Non-pigmented ciliary epithelial cell (primary cell): ENCODE results near the gene TOX2.

Experiments used
- DNase-seq: peaks from one replicate; pipeline ENCODE4 v3.0.0-alpha.2; 2010; ENCODE audit warnings: low read depth

Gene TOX2

DNA sequence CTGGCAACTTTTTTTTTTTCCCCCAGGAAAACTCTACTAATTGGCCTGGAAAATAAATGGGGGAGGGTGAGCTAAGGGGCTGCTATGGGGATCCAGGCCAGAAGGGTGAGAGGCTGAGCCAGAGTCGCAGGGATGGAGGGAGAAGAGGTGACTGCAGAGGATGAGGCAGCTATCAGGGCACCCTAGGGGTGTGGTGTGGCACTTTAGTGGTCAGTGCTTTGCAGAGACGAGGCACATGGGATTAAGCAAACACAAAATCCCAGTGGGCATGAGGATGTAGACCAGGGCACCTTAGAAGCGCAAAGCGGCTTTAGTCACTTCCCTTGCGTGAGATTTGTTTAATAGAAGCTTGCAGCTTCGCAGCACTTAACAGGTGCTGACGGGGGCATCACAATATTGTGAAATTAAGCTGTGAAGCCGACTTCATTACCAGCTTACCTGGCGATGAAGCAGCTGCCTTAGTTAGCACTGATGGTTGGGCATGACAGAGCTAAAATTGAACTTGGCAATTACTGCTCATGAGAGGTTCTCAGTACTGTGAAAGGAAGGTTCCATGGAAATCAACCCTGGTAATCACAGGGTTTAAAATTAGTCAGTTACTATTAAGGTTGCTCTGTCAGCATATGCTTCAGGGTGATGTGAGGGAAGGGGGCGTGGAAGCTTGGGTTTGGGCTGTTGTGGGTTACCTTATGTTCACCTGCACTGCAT lies 26.0 kb downstream of the TOX2 start:
- no peak for DNase-seq

DNA sequence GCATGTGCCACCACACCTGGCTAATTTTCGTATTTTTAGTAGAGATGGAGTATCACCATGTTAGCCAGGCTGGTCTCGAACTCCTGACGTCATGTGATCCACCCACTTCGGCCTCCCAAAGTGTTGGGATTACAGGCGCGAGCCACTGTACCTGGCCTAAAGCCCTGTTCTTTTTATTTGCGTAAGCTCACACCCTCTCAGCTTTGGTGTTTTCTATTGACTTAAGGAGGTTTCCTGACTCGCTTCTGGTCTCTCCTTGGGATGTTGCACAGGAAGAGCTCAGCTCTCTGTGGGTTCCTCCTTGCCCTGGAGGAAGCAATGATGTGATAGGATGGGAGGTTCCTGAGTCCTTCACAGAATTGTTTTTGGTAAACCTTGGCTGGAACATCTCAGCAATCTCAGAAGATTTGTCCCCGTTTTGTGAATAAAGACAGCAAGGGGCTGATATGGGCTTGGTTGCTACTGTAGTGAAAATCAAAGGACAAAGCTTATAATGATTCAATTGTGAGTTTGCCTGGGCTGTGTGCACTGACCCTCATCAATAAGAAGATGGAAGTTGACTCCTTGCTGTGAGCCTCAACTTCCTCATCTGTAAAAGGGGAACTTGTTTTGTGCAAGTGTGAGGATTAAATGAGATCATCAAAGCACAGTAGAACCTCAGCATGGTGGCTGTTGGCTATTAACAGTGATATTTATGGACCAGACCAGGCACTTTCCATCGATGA lies 27.0 kb downstream of the TOX2 start:
- DNase-seq = no peak

DNA sequence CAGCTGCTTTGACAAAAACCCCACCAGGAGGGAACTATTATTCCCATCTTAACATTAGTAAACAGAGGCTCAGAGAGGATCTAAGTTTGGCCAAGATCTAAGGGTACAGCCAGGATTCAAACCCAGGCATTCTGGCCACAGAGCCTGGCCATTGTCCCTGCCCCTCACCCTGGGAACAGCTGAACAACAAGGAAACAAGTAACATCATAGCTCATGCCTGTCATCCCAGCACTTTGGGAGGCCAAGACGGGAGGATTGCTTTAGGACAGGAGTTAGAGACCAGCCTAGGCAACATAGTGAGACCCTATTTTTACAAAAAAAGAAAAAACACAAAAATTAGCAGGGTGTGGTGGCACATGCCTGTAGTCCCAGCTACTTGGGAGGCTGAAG lies 27.5 kb downstream of the TOX2 start:
- DNase-seq = no peak

DNA sequence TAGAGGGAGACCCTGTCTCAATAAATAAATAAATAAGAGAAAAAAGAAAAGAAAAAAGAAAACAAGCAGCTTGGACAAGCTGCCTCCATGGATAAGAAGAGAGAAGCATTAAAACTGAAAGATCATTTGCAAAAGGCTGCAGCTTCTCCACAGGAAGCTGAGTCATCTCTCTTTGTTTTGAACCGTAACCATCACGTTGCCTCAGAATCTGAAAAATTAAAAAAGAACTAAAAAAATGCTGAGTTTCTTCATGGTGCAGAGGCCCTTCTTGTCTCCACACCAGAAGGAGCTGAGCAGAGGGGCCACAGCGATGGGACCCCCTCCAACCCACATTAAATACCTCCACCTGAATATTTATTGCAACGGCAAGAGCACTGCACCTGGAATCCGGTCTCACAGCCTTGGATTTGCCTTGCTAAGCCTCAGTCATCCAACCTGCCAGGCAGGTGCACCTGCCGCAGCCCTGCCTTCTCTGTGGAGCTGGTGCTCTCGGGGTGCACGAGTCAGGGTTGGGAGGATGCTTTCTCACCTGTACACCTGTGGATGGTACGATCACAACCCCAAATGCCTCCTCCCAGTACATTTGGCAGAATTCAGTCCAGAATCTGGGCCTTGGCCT lies 28.1 kb downstream of the TOX2 start:
- DNase-seq = no peak

DNA sequence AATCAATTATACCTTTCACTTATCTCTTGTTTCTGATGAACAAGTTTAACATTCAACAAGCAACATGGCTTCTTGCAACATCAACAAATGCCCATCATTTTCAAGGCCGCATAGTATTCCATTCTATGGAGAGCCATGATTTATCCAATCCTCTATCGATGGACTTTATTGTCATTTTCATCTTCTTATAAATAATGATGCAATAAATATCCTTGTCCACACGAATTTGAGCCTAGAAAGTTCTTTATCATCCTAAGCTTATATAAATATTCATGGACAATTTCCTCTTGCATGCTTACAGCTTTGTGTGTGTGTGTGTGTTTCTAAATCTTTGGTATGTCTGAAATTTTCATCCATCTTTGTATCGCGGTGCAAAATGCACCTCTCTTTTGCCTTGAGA lies 29.1 kb downstream of the TOX2 start:
- DNase-seq = no peak

DNA sequence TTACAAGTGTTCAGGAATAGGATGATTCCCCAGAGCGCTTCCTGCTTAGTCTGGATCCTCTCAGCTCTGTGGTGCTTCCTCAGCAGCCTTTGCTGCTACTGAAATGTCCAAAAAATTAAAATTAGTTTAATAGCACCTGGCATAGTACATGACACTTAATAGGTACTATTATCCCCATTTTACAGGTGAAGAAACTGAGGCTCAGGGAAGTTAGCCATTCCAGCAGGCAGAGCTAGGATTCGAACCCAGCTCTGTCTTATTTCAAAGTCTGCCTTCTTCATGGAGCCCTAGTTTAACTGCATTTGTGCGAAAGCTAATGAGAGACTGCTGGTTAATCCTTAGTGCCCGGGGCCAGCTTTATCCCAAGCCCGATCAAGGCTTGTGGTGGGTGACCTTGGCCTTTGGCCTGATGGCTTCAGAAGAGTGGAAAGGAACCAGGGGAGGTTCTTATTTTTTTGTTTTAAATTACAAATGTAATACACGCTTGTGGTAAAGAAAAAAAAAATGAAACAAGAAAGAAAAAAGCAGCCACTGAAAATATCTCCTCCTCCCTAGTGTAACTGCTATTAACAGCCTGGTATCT lies 30.1 kb downstream of the TOX2 start:
- DNase-seq = no peak

DNA sequence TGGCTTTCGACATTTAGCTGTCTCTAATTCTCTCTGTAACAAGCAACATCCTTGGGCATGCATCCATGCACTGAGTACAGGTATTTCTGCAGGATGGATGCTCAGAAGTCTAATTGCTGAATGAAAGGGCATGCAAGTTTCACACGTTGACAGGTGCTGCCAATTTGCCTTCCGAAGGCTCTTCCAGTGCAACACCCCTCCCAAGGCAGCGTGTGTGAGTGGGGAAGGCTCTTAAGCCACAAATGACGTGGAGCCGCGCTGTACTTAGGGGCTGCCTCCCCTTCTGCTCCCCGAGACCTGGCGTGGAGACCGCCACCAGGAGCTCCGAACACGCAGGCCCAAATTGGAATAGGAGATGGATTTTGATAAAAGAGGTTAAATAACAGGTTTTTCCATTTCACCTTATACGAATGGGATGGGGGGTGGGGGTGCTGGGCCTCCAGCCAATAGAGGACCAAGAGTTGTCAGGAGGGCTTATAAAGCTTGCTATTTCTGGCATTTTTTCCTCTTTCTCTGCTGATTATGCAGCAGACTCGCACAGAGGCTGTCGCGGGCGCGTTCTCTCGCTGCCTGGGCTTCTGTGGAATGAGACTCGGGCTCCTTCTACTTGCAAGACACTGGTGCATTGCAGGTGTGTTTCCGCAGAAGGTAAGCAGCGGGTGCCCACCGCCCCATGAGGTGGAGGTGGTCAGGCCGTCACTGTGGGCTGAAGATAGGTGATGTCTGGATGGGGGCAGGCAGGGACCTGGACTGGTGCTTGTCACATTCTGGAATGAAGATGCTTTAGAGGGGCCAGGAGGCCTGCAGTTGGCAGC lies 30.9 kb downstream of the TOX2 start:
- DNase-seq = no peak

DNA sequence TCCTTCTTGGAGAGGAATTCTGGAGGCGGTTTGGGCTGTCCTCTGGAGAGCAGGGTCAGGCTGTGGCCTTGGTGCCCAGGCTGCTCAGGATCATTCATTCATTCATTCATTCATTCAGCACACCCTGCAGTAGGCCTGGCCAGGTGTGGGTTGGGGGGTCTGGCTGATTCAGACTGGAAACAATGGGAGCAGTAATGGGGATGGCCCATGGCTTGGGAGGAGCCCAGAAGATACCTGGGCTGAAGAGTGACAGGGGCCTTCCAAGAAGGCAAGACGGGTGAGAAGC lies 31.5 kb downstream of the TOX2 start:
- no peak for DNase-seq

DNA sequence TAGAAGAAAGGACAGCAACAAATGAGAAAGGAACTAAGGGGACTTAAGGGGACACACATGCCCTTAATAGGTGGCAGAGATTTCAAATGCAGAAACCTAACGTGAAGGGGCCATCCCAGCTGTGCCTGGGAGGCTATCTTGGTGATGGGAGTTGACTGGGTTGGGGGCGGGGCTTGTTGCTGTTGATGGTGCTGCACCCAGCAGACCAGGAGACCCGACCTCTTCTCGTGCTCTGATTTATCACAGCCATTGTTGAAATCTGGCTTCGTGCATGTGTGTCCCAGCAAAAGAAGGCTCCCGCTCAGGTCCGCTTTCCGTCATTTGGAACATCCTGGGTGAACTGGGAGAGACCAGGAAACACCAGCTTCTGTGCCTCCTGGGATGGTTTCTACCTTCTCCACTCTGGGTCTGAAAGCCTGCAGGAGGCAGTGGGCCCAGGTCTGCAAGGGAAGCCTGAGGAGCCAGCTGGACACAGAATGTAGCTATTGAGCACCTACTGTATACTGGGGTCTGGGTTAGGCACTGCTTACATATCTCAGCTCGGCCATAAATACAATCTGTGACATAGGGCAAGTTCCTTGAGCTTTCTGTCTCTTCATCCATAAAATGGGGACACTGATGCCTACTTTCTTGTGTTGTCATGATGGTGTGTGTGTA lies 32.1 kb downstream of the TOX2 start:
- DNase-seq = no peak

DNA sequence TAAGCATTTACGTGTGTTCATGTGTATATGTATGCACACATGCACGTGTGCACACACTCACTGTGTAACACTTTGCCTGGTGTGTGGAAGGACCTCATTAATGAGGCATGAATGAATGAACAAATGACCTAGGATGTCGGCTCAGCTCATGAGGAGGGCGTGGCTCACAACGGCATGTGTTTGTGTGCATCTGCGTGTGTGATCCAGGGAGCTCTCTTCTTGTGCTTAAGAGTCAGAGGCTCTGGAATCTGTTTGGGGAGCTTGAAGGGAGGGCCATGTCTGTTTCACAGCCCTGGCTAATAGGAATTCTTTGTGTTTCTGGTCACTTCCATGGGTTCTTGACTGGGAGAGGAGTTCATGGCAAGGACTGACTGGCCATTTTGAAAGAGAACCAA lies 32.7 kb downstream of the TOX2 start:
- no peak for DNase-seq

DNA sequence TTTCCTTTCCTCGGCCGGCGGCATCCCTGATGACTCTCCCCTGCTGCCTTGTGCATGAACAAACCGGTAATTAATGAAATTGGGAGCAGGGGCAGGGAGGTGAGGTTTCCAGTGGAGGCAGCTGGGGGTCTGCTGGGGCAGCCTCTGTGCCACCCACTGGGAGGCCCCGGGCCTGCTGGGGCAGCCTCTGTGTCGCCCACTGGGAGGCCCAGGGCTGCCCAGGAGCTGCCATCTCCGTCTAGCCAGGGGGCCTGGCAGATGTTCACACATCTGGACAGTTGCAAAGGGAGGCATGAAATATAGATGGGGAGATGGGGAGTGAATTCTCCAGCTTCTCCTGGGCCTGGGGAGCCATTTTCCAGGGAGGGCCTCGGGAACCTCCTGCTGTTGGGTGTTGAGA lies 33.8 kb downstream of the TOX2 start:
- no peak for DNase-seq

DNA sequence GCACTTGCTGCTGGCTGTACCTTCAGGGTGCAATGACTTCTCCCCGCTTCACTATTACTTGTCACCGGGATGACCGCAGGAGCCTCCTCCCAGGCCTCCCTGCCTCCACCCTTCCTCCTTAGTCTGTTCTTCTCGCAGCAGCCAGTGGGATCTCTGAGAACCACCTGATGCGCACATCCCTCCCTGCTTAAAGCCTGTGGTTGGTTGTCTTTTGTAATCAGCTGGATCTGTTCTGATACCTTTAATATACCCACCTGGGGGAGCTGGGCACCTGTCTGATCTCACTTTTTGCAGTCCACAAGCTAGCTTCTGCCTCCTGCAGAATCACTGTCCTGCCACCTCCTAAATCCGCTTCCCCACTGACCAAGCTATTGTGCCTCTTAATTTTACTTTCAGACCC lies 34.6 kb downstream of the TOX2 start:
- no peak for DNase-seq

DNA sequence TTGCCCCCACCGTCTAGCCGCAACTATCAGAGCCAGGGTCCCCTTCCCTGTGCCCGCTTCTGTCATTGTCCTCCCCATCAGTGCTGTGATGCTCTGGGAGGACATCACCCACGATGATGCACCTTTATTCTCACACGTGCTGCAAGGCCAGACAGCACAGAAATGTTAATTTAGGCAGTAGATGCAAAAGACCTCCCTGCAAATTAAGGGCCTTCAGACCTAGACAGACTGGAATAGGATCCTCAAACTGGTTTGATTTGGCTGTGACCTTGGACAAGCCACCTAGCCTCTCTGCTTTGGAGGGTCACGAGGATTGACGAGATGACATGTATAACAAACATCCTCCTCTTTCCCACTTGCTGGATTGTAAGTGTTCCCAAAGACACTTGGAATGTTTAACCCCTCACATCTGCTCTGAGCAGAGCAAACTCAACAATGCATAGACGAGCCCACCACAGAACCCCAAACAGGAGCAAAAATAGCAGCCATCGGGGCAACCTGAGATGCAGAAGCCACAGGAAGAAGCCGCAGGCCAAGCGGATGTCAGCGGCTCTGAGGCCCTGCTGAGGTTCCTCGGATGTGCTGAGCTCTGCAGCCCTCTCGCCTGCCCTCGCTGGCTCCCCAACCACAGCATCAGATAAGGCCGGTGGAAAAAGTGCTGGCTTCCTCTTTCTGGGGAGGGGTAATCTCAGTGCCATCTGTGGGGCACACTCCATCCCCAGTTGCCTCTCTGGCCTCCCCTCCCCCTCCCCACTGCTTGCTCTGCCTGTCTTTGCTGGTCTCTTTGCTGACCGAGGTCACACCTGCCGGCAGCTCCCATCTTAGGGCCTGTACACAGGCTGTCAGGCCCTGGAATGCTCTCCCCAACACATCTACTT lies 35.3 kb downstream of the TOX2 start:
- DNase-seq = no peak

DNA sequence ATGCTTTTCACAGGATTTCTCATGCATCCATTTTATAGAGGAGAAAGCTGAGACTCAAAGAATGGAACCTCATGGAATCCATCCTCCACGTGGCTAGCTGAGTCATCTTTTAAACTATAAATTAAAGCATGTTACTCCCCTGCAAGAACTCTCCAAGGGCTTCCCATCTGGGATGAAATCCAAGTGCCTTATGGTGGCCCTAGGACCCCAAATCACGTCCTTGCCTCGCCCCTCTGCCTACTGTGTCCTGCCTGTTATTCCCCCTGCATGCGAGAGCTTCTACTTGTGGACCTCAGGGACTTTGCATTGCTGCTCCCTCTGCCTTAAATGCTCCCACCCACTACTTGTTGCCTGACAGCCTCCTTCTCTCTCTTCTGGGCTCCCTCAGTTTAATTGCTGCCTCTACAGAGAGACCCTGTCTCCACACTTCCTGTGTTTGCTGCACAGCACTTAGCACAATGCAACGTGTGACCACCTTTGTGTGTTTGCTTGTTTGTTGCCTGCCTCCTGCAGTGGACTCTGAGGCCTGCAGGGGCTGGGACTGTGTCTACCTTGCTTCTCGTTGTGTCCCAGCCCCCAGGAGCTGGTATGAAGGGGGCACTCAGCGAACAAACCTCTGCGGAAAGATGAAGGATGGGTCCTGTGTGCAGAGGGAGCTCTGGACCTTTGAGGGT lies 39.4 kb downstream of the TOX2 start:
- DNase-seq = no peak

DNA sequence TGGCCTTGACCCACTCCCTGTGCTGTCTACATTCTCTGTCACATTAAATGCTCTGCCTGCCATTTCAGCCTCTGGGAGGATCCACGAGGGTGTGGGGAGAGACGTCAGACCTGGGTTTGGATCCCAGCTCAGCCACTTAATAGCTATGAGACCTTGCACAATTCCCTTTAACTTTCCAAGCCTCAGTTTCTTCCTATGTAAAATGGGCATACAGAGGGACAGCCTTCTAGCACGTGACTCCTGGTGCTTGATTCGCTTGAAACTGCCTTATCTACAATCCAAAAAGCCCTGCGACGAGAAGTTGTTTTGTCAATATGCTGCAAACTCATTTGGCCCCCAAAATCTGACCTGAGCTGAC lies 40.0 kb downstream of the TOX2 start:
- DNase-seq = no peak

DNA sequence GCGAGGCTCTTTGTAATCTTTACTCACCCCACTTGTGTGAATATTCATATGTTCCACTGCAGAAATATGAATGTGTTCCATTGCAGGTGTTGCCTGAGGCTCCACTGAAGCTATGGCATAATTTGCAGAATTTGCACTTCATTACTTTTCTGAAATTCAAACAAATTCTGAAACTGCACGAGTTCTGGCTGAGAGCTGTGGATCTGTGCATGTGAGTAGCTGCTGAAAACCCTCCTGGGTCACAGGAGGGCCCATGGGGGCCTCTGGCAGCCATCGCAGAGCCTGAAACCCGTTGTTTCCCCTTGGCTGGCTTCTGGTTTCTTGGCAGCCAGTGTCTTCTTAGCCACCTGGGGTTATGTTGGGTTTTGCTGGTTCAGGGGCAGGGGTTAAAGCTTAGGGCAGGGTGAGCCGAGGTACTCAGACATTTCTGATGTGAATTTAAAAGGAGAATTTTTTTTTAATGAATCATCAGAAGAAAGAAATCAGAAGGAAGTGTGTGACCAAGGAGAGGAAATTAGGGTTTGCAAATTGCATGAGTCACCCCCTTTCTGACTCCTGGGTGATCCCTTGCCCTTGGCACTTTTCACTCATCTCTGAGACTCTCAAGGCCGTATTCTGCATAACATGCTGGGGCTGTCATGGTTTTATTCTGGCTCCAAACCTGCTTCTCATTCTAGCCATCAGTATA lies 40.6 kb downstream of the TOX2 start:
- peak; percentile 77 for DNase-seq

DNA sequence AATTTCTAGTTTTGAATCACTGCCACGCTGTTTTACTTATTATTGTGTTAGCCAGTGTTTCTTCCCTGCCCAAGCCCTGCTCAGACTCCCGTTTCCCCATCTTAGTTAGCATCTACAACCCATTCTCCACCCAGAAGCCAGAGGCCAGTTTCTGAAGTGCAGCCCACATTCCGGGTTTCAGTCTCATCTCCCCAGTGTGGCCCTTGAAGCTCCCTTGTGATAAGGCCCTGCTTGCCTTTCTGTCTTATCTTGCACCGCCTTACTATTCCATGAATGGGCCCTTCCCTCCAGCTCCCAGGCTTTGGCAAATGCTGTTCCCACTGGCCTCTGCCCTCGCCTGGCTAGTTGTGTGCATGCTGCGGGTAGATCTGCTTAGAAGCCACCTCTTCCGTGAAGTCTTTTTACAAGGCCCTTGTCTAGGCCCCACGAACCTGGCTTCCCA lies 41.1 kb downstream of the TOX2 start:
- no peak for DNase-seq

DNA sequence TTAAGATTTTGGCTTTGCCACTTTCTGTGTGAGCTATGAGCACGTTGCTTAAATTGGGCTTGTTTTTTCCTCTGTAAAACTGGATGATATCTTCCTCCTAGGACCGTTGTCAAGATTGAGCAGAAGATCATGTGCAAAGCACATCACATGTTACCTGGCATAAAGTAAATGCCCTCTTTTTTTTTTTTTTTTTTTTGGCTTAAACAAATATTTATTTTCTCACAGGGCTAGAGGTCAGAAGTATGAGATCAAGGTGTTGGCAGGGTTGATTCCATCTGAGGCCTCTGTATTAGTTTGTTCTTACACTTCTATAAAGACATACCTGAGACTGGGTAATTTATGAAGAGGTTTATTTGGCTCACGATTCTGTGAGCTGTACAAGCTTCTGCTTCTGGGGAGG lies 42.7 kb downstream of the TOX2 start:
- DNase-seq = no peak

DNA sequence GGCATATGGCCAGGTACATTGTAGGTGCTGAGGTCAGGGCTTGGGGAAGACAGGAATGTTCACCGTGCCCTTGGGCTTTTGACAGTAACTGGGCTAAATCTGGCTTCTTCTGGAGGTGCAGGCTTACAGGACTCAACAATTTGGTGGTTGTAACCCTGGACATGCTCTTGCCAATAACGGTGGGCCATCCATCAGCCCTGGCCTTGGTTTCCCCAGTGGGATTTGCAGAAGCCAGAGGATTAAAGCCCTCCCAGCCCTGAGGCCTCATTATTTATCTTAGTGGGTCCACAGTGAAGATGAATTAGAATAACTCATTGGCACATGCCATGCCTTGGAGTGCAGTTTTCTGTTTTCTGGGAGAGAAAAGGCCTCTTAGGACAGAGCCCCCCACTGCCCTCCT lies 44.0 kb downstream of the TOX2 start:
- no peak for DNase-seq
